ENCODE results near the gene DTNBP1.

- TF ChIP-seq EZH2 (IDR thresholded peaks at IDR 0.05; ENCODE audit: low read length, missing control alignments) (no peak), CTCF (conservative IDR thresholded peaks at IDR 0.05 in 1 of 2, IDR thresholded peaks at IDR 0.05 in 1 of 2; ENCODE audit: low read depth in 1 of 2, low read length in 2 of 2) (no peak)
Measured at GRCh38 chr6:15602154-15602553, 60.7 kb downstream of the DTNBP1 start.
